HCT116 (cell line): Measurements from ENCODE around the gene FNDC4.

ENCODE experiments used
- CTCF ChIP-seq, 3 experiments: fragments of 200-600 bp in 1 of 3; sonication (generic) in 1 of 3; IDR thresholded peaks in 2 of 3; conservative IDR thresholded peaks in 1 of 3; 2 replicates each; pipeline ENCODE4 v1.5.1; 2012 to 2017; ENCODE audit warnings: low read depth in 2 of 3, low read length in 2 of 3, antibody characterized with exemption in 1 of 3, borderline replicate concordance in 1 of 3, control low read depth in 1 of 3, mild to moderate bottlenecking in 1 of 3, mixed read lengths in 1 of 3, mixed run types in 1 of 3, moderate library complexity in 1 of 3; ENCODE audit not compliant: insufficient read depth in 1 of 3
- EGR1 ChIP-seq: IDR thresholded peaks from 2 replicates; pipeline ENCODE4 v1.6.1; 2012; ENCODE audit warnings: low read depth
- POLR2A ChIP-seq: IDR thresholded peaks from 2 replicates; pipeline ENCODE4 v1.7.0; 2011; ENCODE audit warnings: borderline replicate concordance; ENCODE audit not compliant: insufficient read depth, insufficient read length; ENCODE audit errors: extremely low read depth
- POLR2AphosphoS5 ChIP-seq: IDR thresholded peaks from 2 replicates; pipeline ENCODE4 v1.6.1; 2011; ENCODE audit warnings: mild to moderate bottlenecking, low read depth, low read length, moderate library complexity
- YY1 ChIP-seq: IDR thresholded peaks from 2 replicates; pipeline ENCODE4 v1.6.1; 2011; ENCODE audit warnings: low read length, low read depth, moderate library complexity, mild to moderate bottlenecking; ENCODE audit not compliant: insufficient replicate concordance; ENCODE audit errors: extremely low read depth
- ZBTB33 ChIP-seq: IDR thresholded peaks from 2 replicates; pipeline ENCODE4 v1.6.1; 2011; ENCODE audit warnings: mild to moderate bottlenecking, low read length, moderate library complexity; ENCODE audit not compliant: insufficient replicate concordance; ENCODE audit errors: extremely low read depth
- ZFX ChIP-seq: fragments of 450-650 bp; IDR thresholded peaks from 2 replicates; pipeline ENCODE4 v1.6.1; 2017
- ZNF274 ChIP-seq: fragments of 200-500 bp; sonication (Bioruptor generic); IDR thresholded peaks from 2 replicates; pipeline ENCODE4 v1.6.1; 2014; ENCODE audit warnings: mild to moderate bottlenecking, low read depth, low read length, inconsistent platforms

- TF ChIP-seq ZFX (no peak), YY1 (no peak), CTCF (IDR thresholded peaks at IDR 0.05 in 2 of 3, conservative IDR thresholded peaks at IDR 0.05 in 1 of 3; ENCODE audit: borderline replicate concordance in 1 of 3, insufficient read depth in 1 of 3, low read depth in 2 of 3, low read length in 2 of 3) (no peak), ZBTB33 (no peak), ZNF274 (no peak), POLR2A (no peak), EGR1 (no peak), POLR2AphosphoS5 (no peak)
These were observed 37.0 kb upstream of the FNDC4 start for GRCh38 chr2:27531983-27532382.
